ENCODE results near the gene TAAR9. TPM values are rescaled to one million over a fixed set of nuclear protein-coding genes. Genes with fewer than 3 reads are reported as not detected.

The TAAR9 gene, protein sequence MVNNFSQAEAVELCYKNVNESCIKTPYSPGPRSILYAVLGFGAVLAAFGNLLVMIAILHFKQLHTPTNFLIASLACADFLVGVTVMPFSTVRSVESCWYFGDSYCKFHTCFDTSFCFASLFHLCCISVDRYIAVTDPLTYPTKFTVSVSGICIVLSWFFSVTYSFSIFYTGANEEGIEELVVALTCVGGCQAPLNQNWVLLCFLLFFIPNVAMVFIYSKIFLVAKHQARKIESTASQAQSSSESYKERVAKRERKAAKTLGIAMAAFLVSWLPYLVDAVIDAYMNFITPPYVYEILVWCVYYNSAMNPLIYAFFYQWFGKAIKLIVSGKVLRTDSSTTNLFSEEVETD
- not detected in 2 replicates for total RNA-seq (2014; rRNA removed; shearing (Covaris generic))

DNA sequence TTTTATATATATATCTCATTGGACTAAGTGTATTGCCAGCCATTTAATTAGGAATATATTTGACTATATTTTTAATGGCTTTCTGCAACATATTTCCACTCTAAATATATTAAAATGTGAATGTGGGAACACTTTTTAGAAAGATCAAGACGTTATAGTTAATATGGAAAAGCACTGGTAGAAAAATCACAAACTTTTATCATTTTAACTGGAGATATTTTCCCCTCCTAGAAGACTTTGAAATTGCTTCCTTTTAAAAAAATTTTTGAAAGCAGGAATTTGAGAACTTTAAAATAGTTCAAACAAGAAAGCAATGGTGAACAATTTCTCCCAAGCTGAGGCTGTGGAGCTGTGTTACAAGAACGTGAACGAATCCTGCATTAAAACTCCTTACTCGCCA is at the start of gene TAAR9:
TAAR9 (plus strand) TSS at position 301 of the 400 bp plus-strand sequence; CDS start at position 314, 13 bp downstream.
- DNase-seq (ENCODE audit: low spot score), result no peak
- in situ Hi-C loops (cut with HindIII; ENCODE audit: low sequenced_read_pairs), result loop anchor here (25.0 kb wide), 1 partner anchor 249 kb away; the partner anchor contains the start of gene SLC18B1

DNA sequence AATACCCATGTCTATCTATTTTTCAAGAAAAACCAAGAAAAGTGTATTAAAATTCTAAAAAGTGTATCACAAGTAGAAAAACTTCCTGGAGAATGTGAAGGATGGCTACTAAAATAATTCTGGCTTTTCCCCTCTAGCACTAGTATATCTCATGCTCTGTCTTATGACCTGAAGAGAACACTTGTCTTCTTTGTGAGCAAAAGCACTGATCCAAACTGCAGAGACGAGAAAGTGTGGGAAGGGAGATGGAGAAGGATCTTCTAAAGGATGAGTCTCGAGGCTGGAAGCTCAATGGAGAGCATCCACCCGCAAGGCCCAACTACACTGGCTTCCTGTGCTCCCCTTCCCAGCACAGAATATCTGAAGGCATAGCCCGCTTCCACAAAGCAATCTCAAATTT is 48.7 kb upstream of the TAAR9 start:
- in situ Hi-C loops (cut with HindIII; ENCODE audit: low sequenced_read_pairs), result no loop called here
- no peak for DNase-seq (ENCODE audit: low spot score)

- no peak for DNase-seq (ENCODE audit: low spot score)
- in situ Hi-C loops (cut with HindIII; ENCODE audit: low sequenced_read_pairs), result no loop called here
These were observed 48.1 kb upstream of the TAAR9 start for GRCh38 chr6:132490024-132490423.

DNA sequence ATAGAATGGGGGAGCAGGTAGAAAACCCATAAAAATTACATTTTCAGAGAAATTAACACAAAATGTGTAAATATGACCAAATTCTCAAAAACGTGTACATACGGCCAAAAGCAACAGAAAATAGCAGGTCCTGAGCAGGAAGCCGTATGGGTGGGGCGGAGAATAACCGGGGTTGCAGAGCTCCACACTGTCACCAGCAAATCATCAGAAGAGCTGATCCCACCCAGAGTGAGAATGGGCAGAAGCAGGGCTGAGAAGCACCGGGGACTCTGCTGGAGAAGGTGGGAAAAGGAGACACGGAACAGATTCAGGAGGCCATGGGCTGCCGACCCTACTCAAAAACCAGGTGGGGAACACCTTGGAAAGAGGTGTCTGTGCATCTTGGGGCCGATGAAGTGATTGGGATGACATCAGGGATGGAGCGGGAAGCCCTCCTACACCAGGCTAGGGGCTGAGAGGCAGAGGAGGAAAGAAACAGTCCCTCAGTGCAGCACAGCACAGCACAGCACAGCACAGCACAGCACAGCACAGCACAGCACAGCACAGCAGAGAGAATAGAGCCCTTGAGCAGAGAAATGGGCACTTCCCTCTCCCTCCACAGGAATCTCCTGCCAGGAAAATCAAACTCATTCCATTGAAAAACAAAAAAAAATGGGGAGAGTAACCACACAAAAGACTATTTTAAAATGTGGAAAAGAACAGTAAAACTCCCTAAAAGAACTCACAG is 47.4 kb upstream of the TAAR9 start:
- in situ Hi-C loops (cut with HindIII; ENCODE audit: low sequenced_read_pairs), result no loop called here
- no peak for DNase-seq (ENCODE audit: low spot score)

- DNase-seq (ENCODE audit: low spot score), result no peak
- in situ Hi-C loops (cut with HindIII; ENCODE audit: low sequenced_read_pairs), result no loop called here
These were observed 46.8 kb upstream of the TAAR9 start for GRCh38 chr6:132491303-132491702.

GRCh38 chr6:132491881-132492280 is 46.2 kb upstream of the TAAR9 start:
- in situ Hi-C loops (cut with HindIII; ENCODE audit: low sequenced_read_pairs), result no loop called here
- DNase-seq (ENCODE audit: low spot score), result no peak

DNA sequence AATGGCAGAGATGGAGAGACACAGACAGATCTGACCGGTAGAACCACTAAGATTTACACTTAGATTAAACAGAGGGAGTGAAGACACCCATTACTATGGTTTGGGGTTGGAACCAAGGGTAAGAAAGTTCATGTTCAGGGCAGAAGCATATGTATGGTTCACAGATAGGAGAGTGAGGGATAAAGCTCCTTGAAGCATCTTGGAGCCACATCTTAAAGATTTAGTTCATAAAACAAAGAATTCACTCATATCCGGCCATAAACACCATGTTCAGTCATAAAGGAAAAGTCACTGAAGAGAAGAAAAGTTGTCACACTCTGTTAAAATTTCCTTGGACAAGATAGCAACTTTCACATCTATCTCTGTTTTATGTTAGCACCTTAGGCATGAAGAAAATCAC is 43.1 kb upstream of the TAAR9 start:
- no peak for DNase-seq (ENCODE audit: low spot score)
- in situ Hi-C loops (cut with HindIII; ENCODE audit: low sequenced_read_pairs), result no loop called here

- in situ Hi-C loops (cut with HindIII; ENCODE audit: low sequenced_read_pairs), result no loop called here
- no peak for DNase-seq (ENCODE audit: low spot score)
These were observed 42.4 kb upstream of the TAAR9 start for GRCh38 chr6:132495604-132496079.

DNA sequence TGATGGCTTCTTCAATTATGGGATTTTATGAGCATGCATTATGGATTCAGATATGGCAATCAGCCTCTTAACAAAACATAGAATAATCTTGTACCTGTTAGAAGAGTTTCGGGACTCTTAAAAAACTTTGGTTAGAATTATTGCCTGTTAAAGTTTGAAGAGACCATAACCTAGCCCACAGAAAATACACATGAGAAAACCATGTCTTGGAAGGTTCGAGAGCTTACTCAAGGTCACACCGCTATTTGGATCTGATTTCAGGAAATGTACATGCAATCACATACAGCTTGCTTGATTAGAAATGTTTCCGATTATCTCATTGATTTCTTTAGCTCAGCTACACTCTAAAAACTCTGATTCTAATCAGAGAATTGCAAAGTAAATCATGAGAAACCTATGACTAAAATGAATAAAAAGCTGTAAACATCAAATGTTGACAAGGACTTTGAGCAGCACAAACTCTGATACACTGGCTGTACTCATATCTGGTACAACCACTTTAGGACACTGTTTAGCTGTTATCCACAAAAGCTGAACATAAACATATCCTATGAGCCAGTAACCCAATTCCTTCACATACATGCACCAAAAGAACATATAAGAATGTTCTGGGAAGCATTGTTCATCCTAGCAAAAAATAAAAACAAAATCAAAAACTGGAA is 41.4 kb upstream of the TAAR9 start:
- in situ Hi-C loops (cut with HindIII; ENCODE audit: low sequenced_read_pairs), result no loop called here
- DNase-seq (ENCODE audit: low spot score), result no peak

DNA sequence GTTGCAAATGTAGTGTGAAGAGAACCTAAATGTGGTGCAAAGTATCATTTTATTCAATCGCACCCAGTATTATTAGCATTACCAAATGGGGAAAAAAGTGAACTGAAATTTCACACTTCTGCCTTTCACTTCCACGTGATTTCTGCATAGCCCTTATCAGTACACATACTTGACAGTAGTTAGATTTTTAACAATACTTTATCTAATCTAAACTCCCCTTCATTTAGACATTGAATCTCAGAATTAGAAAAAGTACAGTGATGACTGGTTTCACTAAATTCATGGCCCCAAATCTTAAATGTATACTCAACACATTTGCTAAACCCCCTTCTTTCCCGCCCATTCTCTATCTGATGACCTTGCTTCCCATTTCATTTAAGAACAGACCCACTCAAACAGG is 39.4 kb upstream of the TAAR9 start:
- in situ Hi-C loops (cut with HindIII; ENCODE audit: low sequenced_read_pairs), result no loop called here
- no peak for DNase-seq (ENCODE audit: low spot score)

GRCh38 chr6:132499757-132500156 is 38.3 kb upstream of the TAAR9 start:
- in situ Hi-C loops (cut with HindIII; ENCODE audit: low sequenced_read_pairs), result no loop called here
- no peak for DNase-seq (ENCODE audit: low spot score)

- no peak for DNase-seq (ENCODE audit: low spot score)
- in situ Hi-C loops (cut with HindIII; ENCODE audit: low sequenced_read_pairs), result no loop called here
These were observed 33.3 kb upstream of the TAAR9 start for GRCh38 chr6:132504757-132505156.

- no peak for DNase-seq (ENCODE audit: low spot score)
- in situ Hi-C loops (cut with HindIII; ENCODE audit: low sequenced_read_pairs), result no loop called here
These were observed 32.9 kb upstream of the TAAR9 start for GRCh38 chr6:132505158-132505557.

GRCh38 chr6:132506461-132506860 is 31.6 kb upstream of the TAAR9 start:
- in situ Hi-C loops (cut with HindIII; ENCODE audit: low sequenced_read_pairs), result no loop called here

DNA sequence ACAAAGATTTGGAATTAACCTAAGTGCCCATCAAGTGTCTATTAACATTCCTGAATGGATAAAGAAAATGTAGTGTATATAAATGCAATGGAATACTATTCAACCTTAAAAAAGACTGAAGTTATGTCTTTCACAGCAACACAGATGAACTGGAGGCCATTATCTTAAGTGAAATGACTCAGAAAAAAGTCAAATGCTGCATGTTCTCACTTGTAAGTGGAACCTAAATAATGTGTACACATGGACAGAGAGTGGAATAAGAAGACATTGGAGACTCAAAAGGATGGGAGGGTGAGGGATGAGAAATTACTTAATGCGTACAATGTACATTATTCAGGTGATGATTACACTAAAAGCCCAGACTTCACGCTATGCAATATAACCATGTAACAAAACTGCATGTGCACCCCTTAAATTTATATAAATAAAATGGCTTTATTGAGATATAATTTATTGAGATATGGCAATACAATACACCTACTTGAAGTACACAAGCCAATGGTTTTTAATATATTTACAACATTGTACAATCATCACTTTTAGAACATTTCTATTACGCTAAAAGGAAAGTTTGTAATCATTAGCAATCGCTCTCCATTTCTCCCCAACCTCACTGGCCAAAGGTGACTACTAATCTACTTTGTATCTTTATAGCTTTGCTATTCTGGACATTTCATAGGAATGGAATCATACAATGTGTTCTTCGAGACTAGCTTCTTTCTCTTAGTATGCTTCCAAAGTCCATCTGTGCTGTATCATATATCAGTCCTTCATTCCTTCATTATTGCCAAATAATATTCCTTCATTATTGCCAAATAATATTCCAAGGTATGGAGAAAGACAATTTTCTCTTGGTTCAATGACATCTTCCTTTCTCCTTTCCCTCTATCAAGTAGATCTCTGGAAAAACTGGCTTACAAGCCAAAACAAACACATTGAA is 30.9 kb upstream of the TAAR9 start:
- in situ Hi-C loops (cut with HindIII; ENCODE audit: low sequenced_read_pairs), result no loop called here
- DNase-seq (ENCODE audit: low spot score), result no peak

More at GRCh38 chr6:132506461-132506860, 31.6 kb upstream of the TAAR9 start:
- DNase-seq (ENCODE audit: low spot score), result no peak

DNA sequence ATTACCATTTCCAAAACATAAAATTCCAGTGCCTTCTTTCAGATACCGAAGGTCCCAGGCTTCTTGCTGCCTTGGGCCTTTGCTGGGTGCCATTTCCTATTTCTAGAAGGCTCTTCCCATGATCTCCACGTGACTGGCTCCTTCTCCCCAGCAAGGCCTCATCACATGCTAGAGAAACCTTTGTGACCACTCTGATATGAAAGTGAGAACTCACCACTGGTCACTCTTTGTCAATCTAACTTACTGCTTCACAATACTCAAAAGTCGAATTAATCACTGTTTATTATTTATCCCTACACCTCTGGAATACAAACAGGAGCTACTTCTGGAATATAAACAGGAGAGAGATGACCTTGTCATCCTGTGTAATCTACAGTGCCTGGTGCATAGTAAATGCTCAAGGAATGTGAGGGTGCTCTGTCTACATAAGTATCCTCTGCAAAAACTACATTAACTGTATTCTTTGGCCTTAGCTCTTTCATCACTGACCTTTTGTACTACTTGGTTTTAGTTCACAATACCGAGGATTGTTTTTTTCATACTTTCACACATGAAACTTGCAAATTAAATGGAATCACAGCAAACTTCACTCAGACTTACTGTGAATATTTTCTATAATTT is 26.8 kb upstream of the TAAR9 start:
- no peak for DNase-seq (ENCODE audit: low spot score)
- in situ Hi-C loops (cut with HindIII; ENCODE audit: low sequenced_read_pairs), result no loop called here

- in situ Hi-C loops (cut with HindIII; ENCODE audit: low sequenced_read_pairs), result no loop called here
- no peak for DNase-seq (ENCODE audit: low spot score)
These were observed 26.3 kb upstream of the TAAR9 start for GRCh38 chr6:132511831-132512220.

GRCh38 chr6:132512342-132512637 is 25.8 kb upstream of the TAAR9 start:
- no peak for DNase-seq (ENCODE audit: low spot score)
- in situ Hi-C loops (cut with HindIII; ENCODE audit: low sequenced_read_pairs), result no loop called here

Data from G401 (cell line).